HUDEP-2 (cell line): ENCODE measurements around the gene ALMS1.
A peak's percentile ranks its signal among the peaks of the same experiment; 100 is the strongest.
"Not testable (repeated sequence)": the region's sequence is repeated elsewhere in the genome, so short reads cannot be mapped to it uniquely, and the experiment has no call there.

Experiments used
- DNase-seq, 76 experiments: peaks; one replicate each; lab custom pipeline; 2025; ENCODE audit not compliant: unreplicated experiment in 76 of 76; lab: John Stamatoyannopoulos, UW

The ALMS1 gene

DNA sequence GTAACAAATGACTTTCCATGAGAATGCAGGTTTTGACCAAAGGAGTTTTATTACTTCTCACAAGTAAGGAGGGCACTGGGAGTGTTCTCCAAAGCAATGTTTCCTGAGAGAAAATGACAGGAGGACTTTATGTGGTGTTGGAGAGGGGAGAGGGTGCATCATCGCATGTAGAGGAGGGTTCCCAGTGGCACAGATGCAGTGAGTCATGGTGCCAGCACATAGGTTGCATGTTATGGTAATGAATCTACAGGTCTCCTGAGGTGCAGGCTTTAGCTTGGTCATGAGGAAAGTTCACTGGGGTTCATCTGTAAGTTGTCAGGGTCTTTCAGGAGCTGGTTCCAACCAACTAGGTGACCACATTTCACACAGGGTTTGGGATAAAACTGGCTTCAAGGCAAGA, 226.2 kb downstream of the ALMS1 start:
- DNase-seq: no peak

DNA sequence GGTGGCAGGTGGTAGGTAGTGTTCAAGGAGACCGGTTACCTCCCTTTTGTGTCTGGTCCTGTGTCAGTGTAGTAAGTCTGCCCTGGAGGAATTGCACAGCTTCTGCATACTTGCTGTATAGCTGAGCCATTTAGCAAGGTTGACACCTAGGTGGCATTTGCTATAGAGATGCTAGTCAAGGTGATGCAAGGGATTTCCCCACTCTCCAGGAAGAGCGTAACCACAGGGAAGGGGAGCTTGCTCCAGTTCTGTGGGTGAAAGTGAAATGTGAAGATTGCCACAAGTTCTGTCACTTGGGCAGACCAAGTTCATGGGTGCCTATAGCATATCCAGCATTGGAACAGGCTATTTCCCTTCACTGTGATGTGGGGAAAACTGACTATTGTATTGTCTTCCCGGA, 228.5 kb downstream of the ALMS1 start:
- DNase-seq: no peak

- no peak for DNase-seq
Observed at GRCh38 chr2:73614997-73615396, 229.4 kb downstream of the ALMS1 start.

DNA sequence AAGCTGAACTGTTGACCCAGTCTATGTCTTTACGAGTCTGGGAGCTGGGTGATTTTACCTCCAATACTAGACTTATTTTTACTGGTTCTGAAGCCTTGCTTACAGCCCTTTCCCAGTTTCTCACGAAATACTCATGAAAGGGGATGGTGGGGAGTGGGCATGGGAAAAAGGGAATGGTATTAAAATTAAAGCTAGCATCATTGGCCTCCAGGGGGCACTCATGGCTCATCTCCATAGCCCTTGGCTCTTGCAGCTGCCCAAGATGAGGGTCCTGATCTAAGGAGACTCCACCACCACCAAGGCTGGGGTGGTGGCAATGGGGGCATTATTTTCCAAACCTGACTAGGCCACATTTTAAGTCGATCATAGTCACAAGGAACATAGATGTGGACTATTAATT, 234.3 kb downstream of the ALMS1 start:
- DNase-seq: not testable (repeated sequence)

- not testable (repeated sequence) for DNase-seq
Observed at GRCh38 chr2:73624036-73624435, 238.4 kb downstream of the ALMS1 start.

DNA sequence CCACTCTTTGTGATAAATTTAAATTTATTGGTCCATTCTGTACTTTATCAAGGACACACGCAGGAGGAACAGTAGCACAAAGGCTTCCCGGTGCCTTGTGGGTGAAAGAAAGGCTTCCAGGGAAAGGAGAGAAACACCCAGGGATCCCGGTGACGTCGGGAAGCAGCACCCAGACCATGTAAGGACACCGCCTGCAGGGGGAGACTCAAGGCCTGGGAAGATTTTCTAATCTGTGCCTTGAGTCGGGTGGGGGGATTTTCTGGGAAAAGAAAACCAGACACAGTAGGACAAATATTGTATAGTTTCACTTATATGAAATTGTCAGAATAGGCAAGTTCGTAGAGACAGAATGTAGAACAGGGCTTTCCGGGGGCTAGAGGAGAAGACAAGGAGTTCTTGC, 239.0 kb downstream of the ALMS1 start:
- DNase-seq: not testable (repeated sequence)

GRCh38 chr2:73626237-73626636, 240.6 kb downstream of the ALMS1 start:
- not testable (repeated sequence) for DNase-seq

DNA sequence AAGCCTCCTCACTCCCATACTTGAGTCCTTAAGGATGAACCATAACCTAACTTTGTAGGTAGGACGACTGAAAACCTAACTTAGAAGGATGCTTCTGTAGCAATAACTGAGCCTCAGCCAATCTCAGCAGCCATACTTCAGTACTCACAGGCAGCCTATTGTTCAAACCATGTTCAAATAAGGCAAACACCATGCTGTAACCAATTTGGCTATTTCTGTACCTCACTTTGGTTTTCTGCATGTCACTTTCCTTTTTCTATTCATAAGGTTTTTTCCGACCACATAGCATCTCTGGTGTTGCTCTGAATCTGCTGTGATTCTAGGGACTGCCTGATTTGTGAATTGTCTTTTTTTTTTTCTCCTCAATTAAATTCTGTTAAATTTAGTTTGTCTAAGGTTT, 242.9 kb downstream of the ALMS1 start:
- not testable (repeated sequence) for DNase-seq

DNA sequence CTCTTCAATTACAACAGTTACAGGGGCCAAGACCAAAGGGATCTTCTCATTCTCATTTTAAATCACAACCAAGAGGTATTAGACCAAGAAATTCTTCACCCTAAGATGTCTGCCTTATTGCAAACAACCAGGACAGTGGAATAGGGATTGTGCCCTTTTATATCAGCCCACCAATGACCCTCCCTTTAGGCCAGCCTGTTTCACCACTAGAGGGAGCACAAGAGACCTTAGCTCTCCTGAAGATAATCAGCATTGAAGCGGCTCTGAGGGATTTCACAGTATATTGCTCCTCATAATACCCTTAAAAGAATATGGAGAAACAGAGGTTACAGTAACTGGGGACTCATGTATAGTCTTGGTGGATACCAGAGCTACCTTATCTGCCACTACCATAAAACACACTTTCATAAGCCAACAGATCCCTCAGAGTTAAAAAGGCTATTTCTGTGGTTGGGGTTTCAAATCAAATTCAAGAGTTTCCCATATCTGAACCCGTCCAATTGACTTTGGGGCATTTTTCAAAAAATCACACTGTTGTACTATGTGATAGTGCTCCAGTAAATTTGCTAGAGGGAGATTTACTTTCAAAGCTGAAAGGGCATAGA, 245.1 kb downstream of the ALMS1 start:
- DNase-seq: peak in 4 of 76 experiments; percentile 1 to 19 (median 7)

DNA sequence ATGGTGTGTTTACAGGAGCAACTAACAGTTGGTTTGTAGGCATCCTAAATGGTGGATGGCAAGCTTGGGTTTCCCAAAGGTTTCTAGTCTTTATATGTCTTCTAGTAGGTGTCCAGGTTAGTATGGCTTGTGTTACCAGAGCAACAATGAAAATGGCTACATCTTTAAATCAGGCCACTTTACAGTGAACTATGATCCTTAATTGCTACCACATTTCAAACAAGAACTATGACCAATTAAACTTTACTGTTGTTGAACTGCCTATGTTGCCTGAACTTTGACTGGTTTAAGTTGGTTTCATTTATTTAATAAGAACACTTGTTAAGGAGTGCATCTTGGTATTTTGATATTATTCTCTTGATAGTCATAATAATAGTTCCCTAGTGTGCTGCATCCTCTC, 251.3 kb downstream of the ALMS1 start:
- DNase-seq: not testable (repeated sequence)

- no peak for DNase-seq
Observed at GRCh38 chr2:73638429-73638828, 252.8 kb downstream of the ALMS1 start.

DNA sequence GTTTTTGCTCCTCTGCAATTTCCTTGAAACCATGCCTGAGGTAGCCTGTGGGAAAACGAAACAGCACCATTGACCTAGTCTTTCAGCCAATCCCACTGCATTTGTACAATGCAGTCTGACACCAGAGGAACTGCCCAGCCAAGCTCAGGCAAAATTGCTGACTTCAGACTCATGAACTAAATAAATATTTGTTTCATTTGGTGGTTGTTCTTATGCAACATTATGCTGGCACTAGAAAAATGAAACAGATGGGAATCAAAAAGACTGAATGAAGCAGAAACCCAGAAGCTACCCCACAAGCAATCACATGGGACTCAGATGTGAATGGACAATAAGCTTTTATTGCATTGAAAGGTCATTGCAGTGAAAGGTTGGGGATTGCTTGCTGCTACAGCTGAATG, 254.9 kb downstream of the ALMS1 start:
- no peak for DNase-seq

GRCh38 chr2:73640946-73641766, 255.5 kb downstream of the ALMS1 start:
- no peak for DNase-seq

DNA sequence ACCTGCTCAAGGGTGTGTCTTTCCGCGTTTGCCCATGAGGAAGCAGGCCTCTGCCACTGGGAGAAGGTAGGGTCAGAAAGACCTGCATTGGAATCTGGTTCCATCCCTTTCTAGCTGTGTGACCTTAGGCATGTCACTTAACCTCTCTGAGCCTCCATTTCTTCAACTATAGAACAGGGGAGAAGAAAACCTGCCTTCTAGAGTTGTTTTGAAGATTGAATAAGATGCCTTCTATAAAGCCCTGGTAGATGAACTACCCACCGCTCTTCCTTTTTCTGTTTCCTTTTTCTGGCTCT, 256.1 kb downstream of the ALMS1 start:
- no peak for DNase-seq

DNA sequence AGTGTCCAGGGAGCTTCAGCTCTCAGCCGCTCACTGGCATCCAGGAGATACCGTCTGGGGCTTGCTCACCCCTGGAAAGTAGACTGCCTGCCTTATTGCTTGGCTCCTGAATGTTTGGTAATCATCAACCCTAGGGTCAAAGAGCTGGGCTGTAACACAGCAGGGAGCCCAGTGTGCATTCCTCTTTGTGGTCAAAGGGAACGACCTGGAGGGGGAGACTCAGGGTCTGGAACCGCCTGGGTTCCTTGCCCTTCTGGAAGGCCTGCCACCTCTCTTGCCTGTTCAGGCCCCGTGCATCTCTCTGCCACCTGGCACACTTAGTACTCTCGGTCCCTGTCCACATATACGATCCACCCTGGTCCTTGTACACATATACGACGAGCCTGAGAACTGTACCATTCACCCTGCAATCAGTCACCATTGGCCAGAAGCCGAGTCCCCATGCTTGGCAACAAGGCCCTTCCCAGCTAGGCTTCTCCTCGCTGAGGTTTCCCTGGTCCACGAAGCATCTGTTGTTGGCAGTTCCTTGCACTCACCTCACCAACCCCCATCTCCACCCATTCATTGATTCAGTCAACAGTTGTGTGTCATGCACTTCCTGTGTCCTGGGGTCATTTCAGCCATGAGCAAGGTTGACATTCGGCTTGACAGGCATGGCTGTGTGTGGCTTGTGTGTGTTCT, 256.8 kb downstream of the ALMS1 start, which contains the start of gene NAT8:
Gene NAT8, minus strand, starts transcription at position 85 of the 681 bp plus-strand sequence. CDS start 794 bp downstream, outside the sequence.
- DNase-seq: no peak

DNA sequence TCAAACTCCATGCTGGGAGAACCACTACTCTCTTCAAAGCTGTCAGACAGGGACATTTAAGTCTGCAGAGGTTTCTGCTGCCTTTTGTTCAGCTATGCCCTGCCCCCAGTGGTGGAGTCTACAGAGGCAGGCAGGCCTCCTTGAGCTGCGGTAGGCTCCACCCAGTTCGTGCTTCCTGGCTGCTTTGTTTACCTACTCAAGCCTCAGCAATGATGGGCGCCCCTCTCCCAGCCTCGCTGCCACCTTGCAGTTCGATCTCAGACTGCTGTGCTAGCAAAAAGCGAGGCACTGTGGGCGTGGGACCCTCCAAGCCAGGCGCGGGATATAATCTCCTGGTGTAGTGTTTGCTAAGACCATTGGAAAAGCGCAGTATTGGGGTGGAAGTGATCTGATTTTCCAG, 262.1 kb downstream of the ALMS1 start:
- DNase-seq: not testable (repeated sequence)

DNA sequence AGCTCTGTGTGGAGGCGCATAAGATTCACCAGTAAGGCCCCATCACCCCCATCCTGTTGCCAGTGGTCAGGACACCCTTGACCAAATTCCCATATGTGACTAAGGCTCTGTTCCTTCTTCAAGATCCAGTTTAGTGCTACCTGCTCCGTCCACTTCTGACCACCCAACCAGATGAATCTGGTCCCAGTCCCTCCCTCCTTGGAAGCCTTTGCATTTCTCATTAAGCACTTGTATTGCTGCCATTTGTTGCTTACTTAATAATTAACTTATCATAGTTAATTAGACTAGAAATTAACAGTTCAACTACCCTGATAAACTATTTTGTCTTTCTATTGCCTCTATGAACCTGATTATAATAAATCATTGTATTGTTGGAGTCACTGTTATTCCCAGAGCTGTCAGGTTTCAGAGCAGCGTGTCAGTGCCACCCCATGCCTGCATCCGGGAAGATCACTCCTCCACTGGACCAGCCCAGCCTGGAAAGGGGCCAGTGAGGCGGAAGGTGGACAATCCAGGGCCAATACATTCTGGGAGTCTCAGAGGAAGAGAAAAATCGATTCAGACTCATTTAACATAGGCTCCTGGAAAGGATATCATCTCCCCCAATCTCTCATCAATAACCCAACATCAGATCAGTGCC, 266.1 kb downstream of the ALMS1 start:
- no peak for DNase-seq

- DNase-seq: no peak
Observed at GRCh38 chr2:73652348-73652747, 266.7 kb downstream of the ALMS1 start.

- no peak for DNase-seq
Observed at GRCh38 chr2:73654175-73654574, 268.5 kb downstream of the ALMS1 start.
